GM18868 (cell line): Measurements from ENCODE around the gene TEAD1.
"Not testable (repeated sequence)": the region's sequence is repeated elsewhere in the genome, so short reads cannot be mapped to it uniquely, and the experiment has no call there.

Experiments used
- ATAC-seq: cut with Tn5 transposase; IDR thresholded peaks from one replicate; pipeline ENCODE4 v1.9.1; 2021; ENCODE audit warnings: mild to moderate bottlenecking, moderate library complexity; ENCODE audit not compliant: unreplicated experiment

TEAD1 gene

GRCh38 chr11:12733091-12733490 lies 58.9 kb downstream of the TEAD1 start:
- no peak for ATAC-seq

GRCh38 chr11:12734625-12735024 lies 60.4 kb downstream of the TEAD1 start:
- no peak for ATAC-seq

- ATAC-seq: no peak
Observed at GRCh38 chr11:12735262-12735661, 61.0 kb downstream of the TEAD1 start.

- ATAC-seq: no peak
Observed at GRCh38 chr11:12737024-12737423, 62.8 kb downstream of the TEAD1 start.

- ATAC-seq: no peak
Observed at GRCh38 chr11:12741671-12742216, 67.5 kb downstream of the TEAD1 start.

GRCh38 chr11:12743834-12744449 lies 69.7 kb downstream of the TEAD1 start:
- no peak for ATAC-seq

GRCh38 chr11:12744826-12745502 lies 70.7 kb downstream of the TEAD1 start:
- no peak for ATAC-seq

GRCh38 chr11:12745787-12746186 lies 71.6 kb downstream of the TEAD1 start:
- no peak for ATAC-seq

GRCh38 chr11:12746593-12747097 lies 72.4 kb downstream of the TEAD1 start:
- ATAC-seq: no peak

GRCh38 chr11:12748561-12748960 lies 74.3 kb downstream of the TEAD1 start:
- no peak for ATAC-seq

- no peak for ATAC-seq
Observed at GRCh38 chr11:12749442-12749841, 75.2 kb downstream of the TEAD1 start.

GRCh38 chr11:12750181-12750580 lies 76.0 kb downstream of the TEAD1 start:
- no peak for ATAC-seq

GRCh38 chr11:12752868-12753524 lies 78.8 kb downstream of the TEAD1 start:
- no peak for ATAC-seq

GRCh38 chr11:12754021-12754420 lies 79.8 kb downstream of the TEAD1 start:
- no peak for ATAC-seq

GRCh38 chr11:12754582-12755234 lies 80.5 kb downstream of the TEAD1 start:
- ATAC-seq: no peak

GRCh38 chr11:12755510-12756453 lies 81.6 kb downstream of the TEAD1 start:
- ATAC-seq: no peak

- ATAC-seq: no peak
Observed at GRCh38 chr11:12756454-12756806, 82.2 kb downstream of the TEAD1 start.

GRCh38 chr11:12756867-12757266 lies 82.6 kb downstream of the TEAD1 start:
- no peak for ATAC-seq

- no peak for ATAC-seq
Observed at GRCh38 chr11:12757416-12757815, 83.2 kb downstream of the TEAD1 start.

- not testable (repeated sequence) for ATAC-seq
Observed at GRCh38 chr11:12758117-12758516, 83.9 kb downstream of the TEAD1 start.
